ENCODE results near the gene GRK3.
"Not testable (repeated sequence)": the region's sequence is repeated elsewhere in the genome, so short reads cannot be mapped to it uniquely, and the experiment has no call there.

- not testable (repeated sequence) for TF ChIP-seq POLR2AphosphoS5, POLR2A (IDR thresholded peaks at IDR 0.05)
- TF ChIP-seq, protein P1, sequence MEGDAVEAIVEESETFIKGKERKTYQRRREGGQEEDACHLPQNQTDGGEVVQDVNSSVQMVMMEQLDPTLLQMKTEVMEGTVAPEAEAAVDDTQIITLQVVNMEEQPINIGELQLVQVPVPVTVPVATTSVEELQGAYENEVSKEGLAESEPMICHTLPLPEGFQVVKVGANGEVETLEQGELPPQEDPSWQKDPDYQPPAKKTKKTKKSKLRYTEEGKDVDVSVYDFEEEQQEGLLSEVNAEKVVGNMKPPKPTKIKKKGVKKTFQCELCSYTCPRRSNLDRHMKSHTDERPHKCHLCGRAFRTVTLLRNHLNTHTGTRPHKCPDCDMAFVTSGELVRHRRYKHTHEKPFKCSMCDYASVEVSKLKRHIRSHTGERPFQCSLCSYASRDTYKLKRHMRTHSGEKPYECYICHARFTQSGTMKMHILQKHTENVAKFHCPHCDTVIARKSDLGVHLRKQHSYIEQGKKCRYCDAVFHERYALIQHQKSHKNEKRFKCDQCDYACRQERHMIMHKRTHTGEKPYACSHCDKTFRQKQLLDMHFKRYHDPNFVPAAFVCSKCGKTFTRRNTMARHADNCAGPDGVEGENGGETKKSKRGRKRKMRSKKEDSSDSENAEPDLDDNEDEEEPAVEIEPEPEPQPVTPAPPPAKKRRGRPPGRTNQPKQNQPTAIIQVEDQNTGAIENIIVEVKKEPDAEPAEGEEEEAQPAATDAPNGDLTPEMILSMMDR (IDR thresholded peaks at IDR 0.05), result not testable (repeated sequence)
Measured at GRCh38 chr22:25614791-25615190, 50.3 kb downstream of the GRK3 start.
